Endodermal cell (in vitro differentiated cells): ENCODE measurements around the gene PLA2G2C. TPM values are rescaled to one million over a fixed set of nuclear protein-coding genes. Genes with fewer than 3 reads are reported as not detected.

ENCODE experiments used
- DNase-seq: peaks from one replicate; pipeline ENCODE4 v3.0.0-alpha.2; 2017
- H3K27ac ChIP-seq: 2 replicates; pipeline ENCODE4 v1.5.1; 2013; ENCODE audit warnings: mild to moderate bottlenecking, low read depth, low read length, moderate library complexity
- H3K27me3 ChIP-seq: 2 replicates; pipeline ENCODE4 v1.6.1; 2013; ENCODE audit warnings: mild to moderate bottlenecking, low read length, moderate library complexity; ENCODE audit not compliant: insufficient read depth, control insufficient read depth, poor library complexity, severe bottlenecking
- H3K36me3 ChIP-seq: 2 replicates; pipeline ENCODE4 v1.7.0; 2013; ENCODE audit warnings: mild to moderate bottlenecking, low read length, moderate library complexity; ENCODE audit not compliant: control insufficient read depth, insufficient read depth
- H3K4me1 ChIP-seq: one replicate; pipeline ENCODE4 v1.7.0; 2013; ENCODE audit warnings: low read length; ENCODE audit not compliant: control insufficient read depth, insufficient read depth
- H3K4me3 ChIP-seq: 2 replicates; pipeline ENCODE4 v1.5.1; 2013; ENCODE audit warnings: mild to moderate bottlenecking, low read length, moderate library complexity
- H3K9ac ChIP-seq: 2 replicates; pipeline ENCODE4 v1.6.1; 2013; ENCODE audit warnings: mild to moderate bottlenecking, low read length, moderate library complexity; ENCODE audit not compliant: poor library complexity, severe bottlenecking; ENCODE audit errors: extremely low read depth
- H3K9me3 ChIP-seq: 2 replicates; pipeline ENCODE4 v1.6.1; 2013; ENCODE audit warnings: mild to moderate bottlenecking, low read length, moderate library complexity; ENCODE audit not compliant: control insufficient read depth
- H3K27ac Mint-ChIP-seq: 2 replicates; pipeline ENCODE4 v1.8.0; 2020; ENCODE audit warnings: mixed read lengths
- H3K27me3 Mint-ChIP-seq: 2 replicates; pipeline ENCODE4 v1.8.0; 2021; ENCODE audit warnings: mild to moderate bottlenecking, mixed read lengths; ENCODE audit not compliant: insufficient read depth
- H3K36me3 Mint-ChIP-seq: 2 replicates; pipeline ENCODE4 v1.8.0; 2020; ENCODE audit warnings: low read depth, mixed read lengths
- H3K4me1 Mint-ChIP-seq: 2 replicates; pipeline ENCODE4 v1.8.0; 2020; ENCODE audit warnings: mixed read lengths
- H3K4me3 Mint-ChIP-seq: 2 replicates; pipeline ENCODE4 v1.8.0; 2020; ENCODE audit warnings: mild to moderate bottlenecking, moderate library complexity, mixed read lengths
- H3K9me3 Mint-ChIP-seq: 2 replicates; pipeline ENCODE4 v1.8.0; 2020; ENCODE audit warnings: mild to moderate bottlenecking, mixed read lengths
- CTCF ChIP-seq: fragments of 200-600 bp; sonication (generic); conservative IDR thresholded peaks from 2 replicates; pipeline ENCODE4 v1.5.0; 2021; ENCODE audit warnings: antibody characterized with exemption, mild to moderate bottlenecking
- WGBS, 2 experiments: methylation state at CpG; one replicate each; pipeline versions ENCODE4 v1.1.5 to v1.1.7; 2013; ENCODE audit warnings: missing lambda C conversion rate in 2 of 2, mixed read lengths in 1 of 2; ENCODE audit not compliant: insufficient coverage in 1 of 2, insufficient read length in 1 of 2; 5-methylcytosine and 5-hydroxymethylcytosine counted together
- total RNA-seq, 2 donors: library from RNA; stranded (reverse); fragmentation: NEBNext Ultra II Directional in 1 of 2; extraction: Animal tissue kit (Norgen Biotek cat#: 25700) in 1 of 2; gene quantifications; 2 replicates in 1 of 2; 3 replicates in 1 of 2; pipeline ENCODE4 v1.2.1, GENCODE V29; 2021

Gene PLA2G2C
- total RNA-seq, 2 donors from 2014 or later = not detected

GRCh38 chr1:20150969-20151368, 35.3 kb downstream of the PLA2G2C start:
- H3K27me3 Mint-ChIP-seq = peaks cover 2% of the 10 kb centered on the region
- Histone ChIP-seq H3K4me3 (no peak overlapping the region), H3K9ac (no peak overlapping the region), H3K36me3 (no peaks in the 10 kb centered on the region), H3K27ac (no peak overlapping the region), H3K4me1 (no peaks in the 10 kb centered on the region), H3K27me3 (no peaks in the 10 kb centered on the region), H3K9me3 (no peaks in the 10 kb centered on the region)
- no peak for TF ChIP-seq CTCF
- DNase-seq = no peak
- no peaks in the 10 kb centered on the region for H3K9me3 Mint-ChIP-seq
- H3K4me3 Mint-ChIP-seq = no peak overlapping the region
- H3K36me3 Mint-ChIP-seq = no peaks in the 10 kb centered on the region
- H3K27ac Mint-ChIP-seq = no peak overlapping the region
- H3K4me1 Mint-ChIP-seq = no peaks in the 10 kb centered on the region
- WGBS, 2 experiments = 86 to 91% methylated on average over 3 to 6 of the region's 6 CpGs

DNA sequence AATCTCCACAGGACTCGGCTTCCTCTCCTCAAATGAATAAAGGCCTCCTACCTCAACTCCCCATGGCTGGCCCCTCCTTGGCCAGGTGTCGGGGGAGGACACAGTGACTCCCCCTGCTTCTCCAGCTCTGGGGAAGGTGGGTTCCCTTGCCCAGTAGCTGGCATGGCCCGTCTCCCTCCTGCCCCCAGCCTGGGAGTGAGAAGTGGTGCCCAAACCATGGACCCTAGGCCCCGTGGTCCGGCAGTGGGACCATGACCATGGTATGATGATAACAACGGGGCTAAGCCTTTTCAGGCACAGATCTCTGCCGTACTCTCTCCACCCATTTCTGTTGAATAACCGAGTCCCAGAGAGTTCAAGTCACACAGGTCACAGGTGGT, 36.0 kb downstream of the PLA2G2C start:
- WGBS, 2 experiments = 92 to 95% methylated on average over 5 to 8 of the region's 8 CpGs
- Histone ChIP-seq H3K36me3 (no peaks in the 10 kb centered on the region), H3K27ac (no peak overlapping the region), H3K9ac (no peak overlapping the region), H3K27me3 (no peaks in the 10 kb centered on the region), H3K4me3 (no peak overlapping the region), H3K9me3 (no peaks in the 10 kb centered on the region), H3K4me1 (no peaks in the 10 kb centered on the region)
- Mint-ChIP-seq H3K36me3 (no peaks in the 10 kb centered on the region), H3K9me3 (no peaks in the 10 kb centered on the region), H3K4me3 (no peak overlapping the region), H3K4me1 (no peaks in the 10 kb centered on the region), H3K27me3 (peaks cover 2% of the 10 kb centered on the region), H3K27ac (no peak overlapping the region)
- no peak for DNase-seq
- no peak for TF ChIP-seq CTCF

DNA sequence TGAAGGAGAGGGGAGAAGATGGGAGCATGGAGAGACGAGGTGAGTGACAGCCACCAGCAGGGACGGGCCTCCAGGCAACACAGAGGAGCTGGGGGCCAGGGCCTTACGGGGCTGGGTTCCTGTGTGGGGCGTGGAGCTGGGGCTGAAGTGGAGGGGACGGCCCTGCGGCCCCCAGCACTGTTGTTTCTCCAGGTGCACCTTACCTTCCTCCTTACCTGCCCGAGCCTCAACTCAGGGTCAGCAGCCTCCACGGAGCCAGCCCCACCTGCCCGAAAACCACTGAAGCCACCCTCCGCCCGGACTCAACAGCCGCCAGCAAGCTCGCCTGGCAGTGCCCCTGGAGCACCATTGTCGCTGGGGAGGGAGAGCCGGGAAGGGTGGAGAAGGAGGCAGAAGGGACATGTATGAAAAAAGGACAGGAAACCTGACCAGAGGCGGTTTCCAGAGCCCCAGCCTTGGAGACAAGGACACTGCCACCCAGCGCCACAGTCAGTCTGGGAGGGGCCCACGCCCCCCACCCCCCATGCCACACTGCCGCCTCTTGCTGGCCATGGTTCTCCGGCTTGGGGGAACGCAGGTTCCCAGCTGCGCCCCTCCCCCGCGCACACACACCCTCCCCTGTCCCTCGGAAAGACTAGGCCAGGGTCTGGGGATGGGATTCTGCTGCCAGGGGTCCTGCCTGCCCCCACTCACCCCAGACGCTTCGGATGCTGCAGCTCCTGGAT, 36.6 kb downstream of the PLA2G2C start:
- Histone ChIP-seq H3K4me3 (no peak overlapping the region), H3K27ac (no peak overlapping the region), H3K27me3 (no peaks in the 10 kb centered on the region), H3K9ac (no peak overlapping the region), H3K9me3 (no peaks in the 10 kb centered on the region), H3K36me3 (no peaks in the 10 kb centered on the region), H3K4me1 (no peaks in the 10 kb centered on the region)
- no peaks in the 10 kb centered on the region for H3K36me3 Mint-ChIP-seq
- peaks cover 2% of the 10 kb centered on the region for H3K27me3 Mint-ChIP-seq
- no peak overlapping the region for H3K4me3 Mint-ChIP-seq
- 85 to 86% methylated on average over 9 to 27 of the region's 27 CpGs for WGBS, 2 experiments
- H3K9me3 Mint-ChIP-seq = no peaks in the 10 kb centered on the region
- no peak overlapping the region for H3K27ac Mint-ChIP-seq
- TF ChIP-seq CTCF = no peak
- no peaks in the 10 kb centered on the region for H3K4me1 Mint-ChIP-seq
- no peak for DNase-seq
